ENCODE data around the gene TRIM40. TPM values are rescaled to one million over a fixed set of nuclear protein-coding genes. Genes with fewer than 3 reads are reported as not detected.

Gene TRIM40
- total RNA-seq, 1 donor from 2014 or later, result not detected

DNA sequence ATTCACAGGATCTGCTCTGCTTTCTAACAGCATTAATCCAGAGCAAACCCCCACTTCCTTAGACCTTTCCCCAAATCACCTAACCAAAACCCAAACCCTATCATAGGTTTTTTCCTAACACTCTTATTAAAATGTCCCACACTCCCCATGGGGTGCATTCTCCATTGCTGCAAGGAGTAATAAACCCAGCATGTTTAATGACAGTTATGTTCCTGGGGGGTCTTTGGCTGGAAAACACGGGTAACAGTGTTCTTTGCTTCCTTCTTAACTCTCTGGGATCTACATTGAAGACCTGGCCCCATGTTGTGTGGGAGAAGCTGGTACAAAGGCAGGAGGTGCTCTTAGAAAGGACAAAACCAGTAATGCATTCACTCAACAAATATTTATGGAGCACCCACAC is 39.1 kb upstream of the TRIM40 start:
- TF ChIP-seq, protein P1, sequence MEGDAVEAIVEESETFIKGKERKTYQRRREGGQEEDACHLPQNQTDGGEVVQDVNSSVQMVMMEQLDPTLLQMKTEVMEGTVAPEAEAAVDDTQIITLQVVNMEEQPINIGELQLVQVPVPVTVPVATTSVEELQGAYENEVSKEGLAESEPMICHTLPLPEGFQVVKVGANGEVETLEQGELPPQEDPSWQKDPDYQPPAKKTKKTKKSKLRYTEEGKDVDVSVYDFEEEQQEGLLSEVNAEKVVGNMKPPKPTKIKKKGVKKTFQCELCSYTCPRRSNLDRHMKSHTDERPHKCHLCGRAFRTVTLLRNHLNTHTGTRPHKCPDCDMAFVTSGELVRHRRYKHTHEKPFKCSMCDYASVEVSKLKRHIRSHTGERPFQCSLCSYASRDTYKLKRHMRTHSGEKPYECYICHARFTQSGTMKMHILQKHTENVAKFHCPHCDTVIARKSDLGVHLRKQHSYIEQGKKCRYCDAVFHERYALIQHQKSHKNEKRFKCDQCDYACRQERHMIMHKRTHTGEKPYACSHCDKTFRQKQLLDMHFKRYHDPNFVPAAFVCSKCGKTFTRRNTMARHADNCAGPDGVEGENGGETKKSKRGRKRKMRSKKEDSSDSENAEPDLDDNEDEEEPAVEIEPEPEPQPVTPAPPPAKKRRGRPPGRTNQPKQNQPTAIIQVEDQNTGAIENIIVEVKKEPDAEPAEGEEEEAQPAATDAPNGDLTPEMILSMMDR (IDR thresholded peaks at IDR 0.05), result no peak
- Mint-ChIP-seq H3K27me3 (ENCODE audit: low read depth) (peaks cover 68% of the 10 kb centered on the region), H3K27ac (ENCODE audit: unreplicated experiment) (no peak overlapping the region), H3K4me1 (ENCODE audit: low read depth) (peaks cover 18% of the 10 kb centered on the region), H3K36me3 (ENCODE audit: low read depth) (peaks cover 2% of the 10 kb centered on the region), H3K4me3 (ENCODE audit: unreplicated experiment) (no peak overlapping the region), H3K9me3 (ENCODE audit: low read depth) (no peaks in the 10 kb centered on the region)
- no peak for DNase-seq (ENCODE audit: low spot score)

DNA sequence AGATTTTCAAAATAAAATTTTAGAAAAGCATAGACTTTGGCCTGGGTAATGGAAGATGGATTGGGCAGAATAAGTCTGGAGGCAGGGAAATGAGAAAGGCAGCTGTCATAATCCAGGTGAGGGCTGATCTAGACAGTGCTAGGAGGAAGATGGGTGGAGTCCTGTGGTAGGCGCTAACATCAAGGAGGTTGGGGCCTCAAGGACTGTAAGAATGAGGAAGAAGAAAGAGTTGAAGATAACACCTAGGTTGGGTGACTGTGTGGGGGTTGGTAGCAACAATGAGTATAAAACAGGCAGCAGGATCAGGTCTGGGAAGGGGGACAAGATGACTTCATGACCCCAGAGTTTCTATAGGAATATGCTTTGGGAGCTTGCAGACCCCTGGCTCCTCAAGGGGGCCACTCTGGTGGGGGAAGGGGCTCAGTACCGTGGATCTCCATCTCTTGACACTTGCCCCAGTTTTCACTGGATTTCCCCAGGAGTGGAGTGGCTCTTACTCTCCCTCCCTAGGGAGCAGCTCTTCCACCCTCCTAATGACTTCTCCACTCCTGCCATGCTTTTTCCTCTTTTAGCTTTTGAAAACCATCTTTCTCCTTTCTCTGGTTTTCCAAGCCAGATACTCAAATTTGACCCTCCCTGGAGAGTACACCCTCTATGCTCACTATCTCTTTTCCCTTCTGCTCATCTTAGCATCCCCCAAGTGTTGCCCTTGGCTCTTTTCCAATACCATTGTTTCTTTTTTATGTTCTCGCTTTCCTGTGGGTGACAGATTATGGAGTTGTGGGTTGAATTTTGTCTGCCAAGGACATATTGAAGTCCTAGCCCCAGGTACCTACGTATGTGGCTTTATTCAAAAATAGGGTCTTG is 37.8 kb upstream of the TRIM40 start:
- Mint-ChIP-seq H3K4me3 (ENCODE audit: unreplicated experiment) (no peak overlapping the region), H3K9me3 (ENCODE audit: low read depth) (no peaks in the 10 kb centered on the region), H3K4me1 (ENCODE audit: low read depth) (peaks cover 22% of the 10 kb centered on the region), H3K27ac (ENCODE audit: unreplicated experiment) (no peak overlapping the region), H3K36me3 (ENCODE audit: low read depth) (peaks cover 2% of the 10 kb centered on the region), H3K27me3 (ENCODE audit: low read depth) (peaks cover 59% of the 10 kb centered on the region)
- DNase-seq (ENCODE audit: low spot score), result no peak
- TF ChIP-seq, protein P1 (IDR thresholded peaks at IDR 0.05), result no peak

DNA sequence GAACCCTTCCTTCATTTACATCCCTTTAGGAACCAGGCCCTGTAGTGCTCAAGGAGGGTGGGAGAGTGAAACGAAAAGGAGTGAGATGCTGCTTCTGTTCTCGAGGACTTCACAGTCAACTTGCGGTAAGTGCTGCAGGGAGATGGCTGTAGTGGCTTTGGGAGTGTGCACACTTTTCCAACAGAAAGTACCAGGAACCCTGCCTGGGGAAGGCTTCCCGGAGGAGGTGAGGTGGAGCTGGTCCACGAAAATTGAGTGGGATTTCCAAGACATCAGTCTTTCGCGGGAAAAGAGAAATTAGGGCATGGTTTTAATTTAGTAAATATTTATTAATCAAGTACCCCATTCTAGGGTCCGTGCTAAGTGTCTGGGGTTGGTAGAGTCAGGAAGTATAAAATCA is 35.8 kb upstream of the TRIM40 start:
- TF ChIP-seq, protein P1 (IDR thresholded peaks at IDR 0.05), result no peak
- DNase-seq (ENCODE audit: low spot score), result no peak
- H3K4me1 Mint-ChIP-seq (ENCODE audit: low read depth), result peaks cover 28% of the 10 kb centered on the region
- H3K27me3 Mint-ChIP-seq (ENCODE audit: low read depth), result peaks cover 49% of the 10 kb centered on the region
- no peak overlapping the region for H3K27ac Mint-ChIP-seq (ENCODE audit: unreplicated experiment)
- peaks cover 2% of the 10 kb centered on the region for H3K36me3 Mint-ChIP-seq (ENCODE audit: low read depth)
- H3K9me3 Mint-ChIP-seq (ENCODE audit: low read depth), result no peaks in the 10 kb centered on the region
- peak overlapping the region; percentile 31 for H3K4me3 Mint-ChIP-seq (ENCODE audit: unreplicated experiment)

DNA sequence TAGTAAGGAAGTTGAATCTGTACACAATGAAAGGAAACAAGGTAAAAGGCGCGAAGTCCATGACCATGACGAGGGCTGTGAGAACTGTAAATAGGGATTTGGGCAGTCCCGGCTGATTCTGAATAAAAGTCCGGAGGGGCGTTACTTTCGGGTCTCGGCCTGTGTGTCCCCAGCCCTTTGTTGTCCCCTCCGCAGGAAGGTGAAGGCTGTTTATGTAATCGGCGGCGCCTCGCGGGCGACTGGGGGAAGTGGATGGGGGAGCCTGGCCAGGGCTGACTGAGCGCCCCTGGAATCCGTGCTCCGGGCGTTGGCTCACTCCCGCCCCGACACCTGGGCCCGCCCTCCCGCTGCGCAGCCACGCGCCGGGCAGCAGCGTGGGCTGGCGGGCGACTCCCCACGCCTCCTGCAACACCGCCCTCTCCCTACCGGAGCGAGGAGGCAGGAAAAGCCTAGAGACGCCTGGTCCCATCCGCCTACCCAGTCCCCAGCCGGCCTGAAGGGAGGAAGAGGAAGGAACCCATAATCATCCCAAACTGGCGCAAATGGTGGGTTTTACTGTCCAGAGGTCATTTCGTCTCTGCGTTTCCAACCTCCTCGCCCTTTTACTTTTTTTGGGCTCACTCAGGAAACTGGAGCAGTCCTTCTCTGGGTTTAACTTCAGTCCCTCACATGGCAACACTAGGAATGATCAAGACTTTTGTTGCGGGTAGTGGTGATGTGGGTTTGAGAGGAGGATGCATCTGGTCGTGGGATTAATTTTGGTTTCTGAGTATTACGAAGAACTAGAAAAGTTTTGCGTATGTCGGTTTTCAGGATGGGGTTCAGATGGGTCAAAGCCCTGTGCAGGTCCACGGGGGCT is 35.1 kb upstream of the TRIM40 start:
- no peak for DNase-seq (ENCODE audit: low spot score)
- Mint-ChIP-seq H3K27me3 (ENCODE audit: low read depth) (peaks cover 44% of the 10 kb centered on the region), H3K27ac (ENCODE audit: unreplicated experiment) (no peak overlapping the region), H3K4me1 (ENCODE audit: low read depth) (peaks cover 28% of the 10 kb centered on the region), H3K9me3 (ENCODE audit: low read depth) (no peaks in the 10 kb centered on the region), H3K36me3 (ENCODE audit: low read depth) (peaks cover 2% of the 10 kb centered on the region), H3K4me3 (ENCODE audit: unreplicated experiment) (peak overlapping the region; percentile 74)
- TF ChIP-seq, protein P1 (IDR thresholded peaks at IDR 0.05), result no peak
